Stimulated activated CD8-positive, alpha-beta memory T cell treated with anti-CD3 and anti-CD28 coated beads, Interleukin-2, amount 100 ng/mL, for 1 hour (primary cell): ENCODE results near the gene FRY.

Source experiments
- DNase-seq, 2 donors: peaks; one replicate each; pipeline ENCODE4 v3.0.0-alpha.2; 2020; ENCODE audit warnings: low read depth in 2 of 2

FRY gene

GRCh38 chr13:32086366-32086765 is 54.8 kb downstream of the FRY start:
- DNase-seq = no peak

- DNase-seq = no peak
These were observed 55.3 kb downstream of the FRY start for GRCh38 chr13:32086791-32087441.

DNA sequence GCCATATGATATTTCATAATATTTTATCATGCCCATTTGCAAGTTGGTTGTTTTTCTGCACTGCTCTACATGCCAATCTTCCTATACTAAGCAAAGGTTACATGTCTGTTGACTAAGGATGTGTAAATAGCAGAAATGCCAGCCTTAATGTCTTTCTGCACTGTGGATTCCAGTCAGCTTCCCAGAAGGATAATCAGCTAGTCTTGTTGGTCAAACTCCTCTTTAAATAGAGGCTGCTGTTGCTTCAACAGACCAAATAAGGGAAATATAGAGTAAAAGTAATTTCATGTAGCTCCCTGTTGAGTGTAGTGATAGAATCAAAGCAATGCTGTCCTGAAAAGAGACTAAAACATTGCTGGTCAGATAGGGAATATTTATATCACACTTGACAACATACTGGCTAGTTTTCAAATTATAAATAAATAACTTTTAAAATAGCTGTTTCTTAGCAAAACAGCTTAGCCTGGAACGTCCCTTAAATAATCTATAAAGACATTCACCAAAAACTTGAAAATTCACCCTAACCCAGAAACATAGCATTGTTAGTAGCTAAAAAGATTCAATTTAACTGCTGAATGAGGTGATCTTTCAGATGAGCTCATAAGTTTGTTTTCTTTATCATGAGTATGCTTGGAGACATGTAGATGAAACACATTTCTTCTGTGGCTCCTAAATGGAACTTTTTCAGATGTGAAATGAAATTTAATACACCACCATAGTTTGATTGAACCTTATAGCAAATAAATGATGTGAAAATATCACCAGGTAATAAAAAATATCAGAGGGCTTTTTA is 56.6 kb downstream of the FRY start:
- DNase-seq = no peak

DNA sequence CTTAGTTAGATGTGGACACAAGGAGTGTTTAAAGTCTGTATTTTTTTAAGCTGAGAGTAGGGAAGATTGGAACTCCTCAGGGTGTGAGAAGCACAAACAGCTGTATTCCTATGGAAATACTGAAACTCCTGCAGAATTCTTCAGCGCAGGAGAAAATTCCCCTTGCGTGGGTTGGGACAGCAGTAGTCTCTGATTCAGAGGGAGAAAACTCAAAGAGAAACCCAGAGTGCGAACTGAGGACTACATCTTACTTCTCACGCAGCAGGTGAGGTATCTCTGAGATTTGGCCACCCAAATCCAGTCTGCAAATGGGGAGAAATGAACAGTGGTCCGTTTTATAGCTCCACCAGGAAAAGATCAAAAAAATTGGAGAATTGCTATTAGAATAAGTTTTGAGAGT is 60.9 kb downstream of the FRY start:
- DNase-seq = no peak

- no peak for DNase-seq
These were observed 61.4 kb downstream of the FRY start for GRCh38 chr13:32093006-32093405.

DNA sequence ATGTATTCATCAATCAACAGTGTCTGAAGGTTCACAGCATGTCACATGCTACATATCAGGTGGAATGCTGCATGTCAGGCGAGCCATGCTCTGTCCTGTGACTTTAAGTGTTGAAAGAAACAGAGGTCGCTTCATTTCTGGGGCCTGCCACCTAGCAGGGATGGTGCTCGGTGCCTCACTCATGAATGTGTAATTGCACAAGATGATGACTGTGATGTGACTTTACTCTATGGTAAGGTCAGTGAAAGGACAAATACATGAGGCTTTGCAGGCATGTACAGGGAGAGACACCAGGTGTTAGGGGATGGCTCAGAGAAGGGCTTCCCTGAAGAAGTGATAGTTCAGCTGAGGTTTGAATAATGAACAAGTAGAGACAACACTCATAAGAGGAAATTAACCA is 66.7 kb downstream of the FRY start:
- no peak for DNase-seq

GRCh38 chr13:32105653-32106313 is 74.2 kb downstream of the FRY start:
- DNase-seq = no peak

- DNase-seq = no peak
These were observed 75.9 kb downstream of the FRY start for GRCh38 chr13:32107474-32107873.

DNA sequence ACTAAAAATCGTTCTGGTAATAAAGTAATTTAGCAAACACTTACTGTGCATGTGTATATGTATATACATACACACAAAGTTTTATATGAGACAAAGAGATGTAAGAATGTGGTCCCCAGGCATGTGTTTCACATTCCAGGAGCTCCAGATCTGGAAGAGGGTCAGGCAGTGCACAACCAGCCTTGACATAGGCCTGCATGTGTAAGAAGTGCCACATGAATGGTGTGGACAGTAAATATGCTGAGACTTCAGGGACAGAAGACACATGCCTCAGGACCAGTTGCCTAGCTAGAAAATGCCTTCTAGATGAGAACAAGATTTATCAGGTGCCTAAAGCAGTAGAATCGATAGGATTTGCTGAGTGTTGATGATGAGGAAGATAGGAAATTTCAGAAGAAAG is 76.4 kb downstream of the FRY start:
- no peak for DNase-seq

DNA sequence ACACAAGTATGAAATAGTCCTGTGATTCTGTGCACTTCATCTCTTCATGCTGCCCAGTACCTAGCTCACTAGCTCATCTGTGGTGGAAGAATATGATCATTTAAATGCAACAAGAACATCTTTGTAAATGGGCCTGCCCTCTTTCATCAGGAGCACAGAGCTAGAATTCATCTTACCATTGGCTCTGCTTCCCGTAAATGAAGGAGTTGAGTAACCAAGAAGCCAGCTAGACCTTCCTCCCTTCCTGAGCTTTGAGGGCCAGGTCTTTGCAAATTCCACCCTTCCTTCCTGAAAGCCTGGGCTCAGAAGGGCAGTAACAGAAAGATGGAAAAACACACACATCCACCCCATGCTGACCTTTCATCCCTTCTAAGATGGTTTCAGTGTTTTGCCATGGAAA is 82.0 kb downstream of the FRY start:
- DNase-seq = no peak

DNA sequence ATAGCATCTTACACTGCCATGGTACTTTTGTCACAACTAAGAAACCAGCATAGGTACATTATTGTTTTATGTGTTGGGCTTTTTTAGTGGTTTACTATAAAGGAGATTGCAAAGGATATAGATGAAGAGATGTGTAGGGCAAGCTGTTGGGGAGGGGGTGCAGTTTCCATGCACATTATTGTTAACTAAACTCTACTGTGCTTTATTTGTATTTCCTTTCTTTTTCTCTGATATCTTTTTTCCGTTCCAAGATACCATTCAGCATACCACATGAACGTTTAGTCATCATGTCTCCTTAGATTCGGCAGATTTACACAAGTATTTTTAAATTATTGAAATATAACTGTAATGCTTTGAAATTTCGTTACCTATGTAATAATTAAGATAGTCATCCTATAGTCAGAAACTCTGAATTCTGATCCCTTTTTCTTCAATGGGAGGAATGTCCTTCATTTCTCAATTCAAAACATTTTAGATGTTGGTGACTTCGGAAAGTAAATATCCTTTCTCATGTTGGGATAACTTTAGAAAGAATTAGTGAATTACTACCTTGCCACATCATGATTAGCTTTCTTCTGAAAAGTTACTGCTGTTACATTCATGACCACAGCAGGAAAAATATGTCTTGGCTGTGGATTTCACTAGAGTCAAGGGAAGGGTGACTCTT is 82.8 kb downstream of the FRY start:
- DNase-seq = no peak

DNA sequence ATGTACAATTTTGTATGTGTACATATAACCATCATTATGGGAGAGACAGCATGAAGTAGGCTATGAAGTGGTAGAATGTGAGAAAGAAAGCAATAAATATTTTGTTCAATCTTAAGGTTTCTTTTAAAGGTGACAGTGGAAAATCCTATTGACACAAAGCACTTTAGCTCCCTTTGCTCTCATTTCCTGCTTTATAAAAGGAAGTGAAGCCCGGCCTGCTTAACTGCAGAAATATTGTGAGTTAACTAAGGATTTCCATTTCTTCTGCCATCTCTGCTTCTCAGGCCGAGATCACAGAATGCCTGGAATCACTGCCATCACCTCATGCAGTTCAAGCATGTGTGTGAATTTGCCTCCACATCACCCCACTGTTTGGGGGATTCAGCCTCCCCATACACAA is 83.5 kb downstream of the FRY start:
- no peak for DNase-seq

GRCh38 chr13:32116210-32116609 is 84.6 kb downstream of the FRY start:
- no peak for DNase-seq

GRCh38 chr13:32117001-32117400 is 85.4 kb downstream of the FRY start:
- DNase-seq = no peak

DNA sequence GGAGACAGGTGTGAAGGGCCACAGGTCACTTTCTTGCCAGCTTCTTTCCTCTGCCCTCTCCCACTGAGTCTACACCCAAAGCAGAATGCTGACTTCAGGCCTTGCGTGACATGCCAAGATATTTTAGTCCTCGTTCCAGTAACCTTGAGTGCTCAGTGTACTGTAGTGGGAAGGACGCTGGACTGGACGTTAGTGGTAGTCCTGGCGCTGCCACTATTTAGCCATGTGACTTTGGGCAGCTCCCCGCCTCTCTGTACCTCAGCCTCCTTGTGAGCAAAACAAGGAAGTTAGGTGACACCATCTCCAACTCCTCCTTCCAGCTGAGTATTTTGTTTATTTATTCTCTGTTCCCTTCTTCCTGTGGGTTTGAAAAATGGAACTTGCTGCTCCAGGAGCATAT is 86.1 kb downstream of the FRY start:
- DNase-seq = no peak

- DNase-seq = no peak
These were observed 89.7 kb downstream of the FRY start for GRCh38 chr13:32121316-32121715.

DNA sequence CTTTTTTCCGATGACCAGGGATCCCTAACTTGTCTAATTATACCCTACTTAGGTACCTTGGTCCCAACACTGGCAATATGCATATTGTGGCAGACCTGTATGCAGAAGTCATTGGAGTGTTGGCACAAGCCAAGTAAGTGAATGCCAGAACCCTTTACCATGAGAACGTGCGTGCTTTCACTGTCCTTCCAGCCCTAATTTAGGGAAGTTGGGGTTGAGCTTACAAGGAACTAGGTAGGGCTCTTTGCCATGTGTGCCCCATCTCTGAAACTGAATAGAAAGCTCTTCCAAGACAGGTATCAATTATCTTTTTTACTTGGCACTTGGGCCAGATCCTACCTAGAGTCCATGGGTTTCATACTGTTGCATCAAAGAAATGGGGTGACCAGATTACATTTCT is 93.2 kb downstream of the FRY start:
- DNase-seq = no peak

GRCh38 chr13:32125221-32125689 is 93.7 kb downstream of the FRY start:
- no peak for DNase-seq

DNA sequence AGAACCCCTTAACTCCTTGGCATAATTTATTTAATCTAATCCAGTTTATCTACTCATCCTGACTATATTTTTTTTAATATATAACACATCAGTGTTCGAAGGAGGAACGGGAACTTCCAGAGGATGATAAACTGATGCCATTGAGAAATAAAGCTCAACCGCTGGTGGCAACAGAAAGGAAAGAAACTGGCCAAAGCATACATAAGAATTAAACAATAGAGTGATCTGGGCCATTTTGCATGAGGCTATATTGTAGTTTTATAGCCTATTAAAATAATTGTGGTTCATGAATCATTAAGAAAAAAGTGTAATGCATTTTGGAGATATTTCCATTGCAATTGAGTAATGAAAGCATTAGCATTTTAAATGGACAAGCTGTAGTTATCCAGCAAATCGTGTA is 94.2 kb downstream of the FRY start:
- DNase-seq = no peak

- DNase-seq = no peak
These were observed 94.7 kb downstream of the FRY start for GRCh38 chr13:32126278-32126677.

GRCh38 chr13:32126756-32127155 is 95.2 kb downstream of the FRY start:
- DNase-seq = no peak

DNA sequence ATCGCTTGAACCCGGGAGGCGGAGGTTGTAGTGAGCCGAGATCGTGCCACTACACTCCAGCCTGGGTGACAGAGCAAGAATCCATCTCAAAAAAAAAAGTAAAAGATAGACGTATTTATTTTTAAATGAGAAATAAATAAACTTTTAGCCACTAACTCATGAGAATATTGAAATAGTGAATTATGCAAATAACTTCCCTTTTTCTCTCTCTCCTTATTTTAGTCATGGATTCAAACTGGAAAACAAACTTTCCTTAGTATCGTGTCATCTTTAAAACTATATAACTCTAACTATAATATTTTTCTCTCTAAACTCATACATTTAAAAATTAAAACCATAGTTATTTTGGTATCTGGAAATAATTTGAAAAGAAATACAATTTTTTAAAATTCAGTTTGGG is 96.1 kb downstream of the FRY start:
- no peak for DNase-seq
